HK-2 (cell line): ENCODE results near the gene CBX1.
A peak's percentile ranks its signal among the peaks of the same experiment; 100 is the strongest.
"Not testable (repeated sequence)": the region's sequence is repeated elsewhere in the genome, so short reads cannot be mapped to it uniquely, and the experiment has no call there.

ENCODE experiments used
- DNase-seq: peaks from one replicate; pipeline ENCODE4 v3.0.0-alpha.2; 2018; ENCODE audit not compliant: unreplicated experiment

The CBX1 gene

DNA sequence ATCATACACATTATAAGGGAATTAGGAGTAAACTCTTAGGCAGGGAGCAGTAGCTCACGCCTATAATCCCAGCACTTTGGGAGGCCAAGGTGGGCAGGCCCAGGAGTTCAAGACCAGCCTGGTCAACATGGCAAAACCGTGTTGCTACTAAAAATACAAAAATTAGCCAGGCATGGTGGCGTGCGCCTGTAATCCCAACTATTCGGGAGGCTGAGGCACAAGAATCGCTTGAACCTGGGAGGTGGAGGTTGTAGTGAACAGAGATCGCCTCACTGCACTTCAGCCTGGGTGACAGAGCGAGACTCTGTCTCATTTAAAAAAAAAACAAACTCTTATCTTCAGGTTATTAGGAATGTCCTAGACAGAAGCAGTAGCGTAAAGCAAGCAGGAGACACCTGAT, 28.5 kb downstream of the CBX1 start:
- DNase-seq: not testable (repeated sequence)

DNA sequence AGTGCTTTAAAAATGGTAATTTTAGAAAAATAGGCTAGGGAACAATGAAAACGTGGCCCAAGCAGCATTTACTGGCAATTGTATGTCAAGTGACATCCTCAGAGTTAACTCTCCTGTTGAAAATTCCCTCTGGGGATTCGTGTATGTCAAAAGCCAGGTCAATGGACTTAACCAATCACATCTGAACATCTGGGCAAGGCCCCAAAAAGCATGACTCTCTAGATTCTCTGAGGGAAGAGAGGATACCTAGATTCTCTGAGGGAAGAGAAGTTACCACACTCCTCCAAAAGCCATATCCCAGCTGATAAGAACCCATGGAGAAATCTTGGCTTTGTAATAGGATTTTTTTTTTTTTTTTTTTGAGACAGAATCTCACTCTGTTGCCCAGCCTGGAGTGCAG, 29.6 kb downstream of the CBX1 start:
- DNase-seq: no peak

DNA sequence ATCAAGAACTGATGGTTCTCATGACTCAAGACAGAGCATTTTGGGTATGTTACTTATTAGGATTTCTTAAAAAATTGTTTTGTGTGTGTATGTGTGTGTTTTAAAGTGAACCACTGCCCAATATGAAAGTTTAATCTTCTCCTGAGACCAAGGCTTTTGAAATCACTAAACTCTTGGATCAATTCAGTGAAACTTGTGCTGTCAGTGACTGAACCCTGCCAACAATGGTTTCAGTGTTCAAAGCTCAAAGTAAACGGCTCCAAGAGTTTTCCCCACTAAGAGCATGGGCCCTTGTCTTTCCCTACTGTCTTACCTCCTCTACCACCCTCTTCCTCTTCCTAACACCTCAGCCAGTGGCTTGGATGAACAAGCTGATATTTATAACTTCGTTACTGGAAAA, 31.1 kb downstream of the CBX1 start:
- no peak for DNase-seq

GRCh38 chr17:48068491-48068961, 32.8 kb downstream of the CBX1 start:
- DNase-seq: no peak

DNA sequence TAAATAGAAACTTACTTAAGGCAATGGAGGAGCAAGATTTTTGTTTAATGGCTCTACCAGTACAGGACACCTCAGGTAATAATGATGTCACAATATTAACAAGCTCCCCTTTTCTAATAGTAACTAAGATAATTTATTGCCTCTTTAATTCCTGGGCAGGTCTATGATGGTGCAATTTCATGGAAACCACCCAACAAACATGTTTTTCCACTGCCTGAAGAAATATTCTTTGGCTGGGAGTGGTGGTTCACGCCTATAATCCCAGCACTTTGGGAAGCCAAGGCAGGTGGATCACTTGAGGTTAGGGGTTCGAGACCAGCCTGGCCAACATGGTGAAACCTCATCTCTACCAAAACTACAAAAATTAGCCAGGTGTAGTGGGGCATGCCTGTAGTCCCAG, 33.5 kb downstream of the CBX1 start:
- not testable (repeated sequence) for DNase-seq

GRCh38 chr17:48067245-48067644, 34.0 kb downstream of the CBX1 start:
- DNase-seq: no peak

DNA sequence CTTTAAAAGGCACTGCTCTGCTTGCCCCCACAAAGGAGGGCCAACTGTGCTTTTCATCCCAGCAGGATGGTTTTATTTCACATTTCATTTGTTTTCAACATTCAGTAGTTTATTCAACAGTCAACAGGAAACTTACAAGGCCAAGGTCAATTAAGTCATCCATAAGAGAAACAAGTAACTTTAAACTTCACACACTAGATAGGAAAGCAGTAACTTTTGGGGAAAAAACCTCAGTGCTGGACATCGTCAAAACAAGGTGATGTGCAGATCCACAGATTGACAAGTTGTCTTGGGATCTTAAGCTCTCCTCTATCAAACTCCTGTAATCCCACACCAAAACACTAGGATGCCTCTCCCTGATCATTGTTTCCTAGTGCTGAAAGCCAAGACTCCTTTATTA, 34.6 kb downstream of the CBX1 start:
- DNase-seq: no peak

GRCh38 chr17:48066192-48066591, 35.1 kb downstream of the CBX1 start:
- no peak for DNase-seq

DNA sequence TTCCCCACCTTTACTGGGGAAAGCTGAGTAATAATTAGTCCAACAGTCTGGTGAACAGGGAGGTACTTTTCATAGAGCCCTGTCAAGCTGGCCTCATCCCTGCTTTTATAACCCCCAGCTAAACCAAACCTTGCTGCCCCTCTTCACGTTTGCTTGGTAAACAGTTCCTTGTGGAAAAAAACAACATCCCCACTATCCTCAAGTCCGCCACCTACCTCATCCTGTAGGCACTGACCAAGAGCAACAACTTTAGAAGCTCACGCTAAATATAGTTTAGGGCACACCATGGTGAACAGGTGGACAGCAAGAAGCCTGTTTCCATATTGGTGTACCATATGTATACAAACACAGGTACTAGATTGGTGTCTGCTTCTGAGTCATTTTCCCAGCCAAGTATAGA, 36.6 kb downstream of the CBX1 start:
- DNase-seq: no peak

DNA sequence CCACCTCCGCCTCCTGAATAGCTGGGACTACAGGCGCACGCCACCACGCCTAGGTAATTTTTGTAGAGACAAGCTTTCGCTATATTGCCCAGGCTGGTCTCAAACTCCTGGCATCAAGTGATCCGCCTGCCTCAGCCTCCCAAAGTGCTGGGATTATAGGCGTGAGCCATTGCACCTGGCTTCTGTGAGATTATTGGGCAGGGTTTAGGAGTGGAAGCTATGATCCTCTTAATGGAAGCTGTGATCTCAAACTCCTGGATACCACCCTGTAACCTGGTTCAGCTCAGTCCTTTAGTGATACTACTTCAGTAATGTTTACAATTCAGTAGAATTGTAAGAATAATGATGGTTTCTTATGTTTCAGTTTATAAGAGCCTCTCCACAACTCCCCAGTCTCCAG, 39.0 kb downstream of the CBX1 start:
- no peak for DNase-seq

DNA sequence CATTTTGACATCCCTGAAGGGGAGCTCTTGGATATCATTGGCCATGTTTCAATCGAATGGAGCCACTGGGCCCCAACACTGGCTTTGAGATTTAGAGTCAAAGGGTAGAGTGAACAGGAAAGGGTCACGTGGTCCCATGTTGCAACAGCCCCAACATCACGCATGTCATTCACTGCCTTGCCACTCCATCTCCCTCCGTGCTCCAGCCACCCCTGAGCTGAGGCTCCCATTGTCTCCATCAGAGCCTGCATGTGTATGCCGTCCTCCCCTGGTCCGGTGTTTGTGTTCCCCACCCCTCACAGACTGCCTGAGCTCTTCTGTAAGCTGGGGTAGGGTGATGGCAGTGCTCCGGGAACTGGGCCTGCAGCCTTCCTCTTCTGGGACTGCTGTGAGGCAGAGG, 41.0 kb downstream of the CBX1 start:
- DNase-seq: no peak

GRCh38 chr17:48059125-48059668, 42.1 kb downstream of the CBX1 start:
- DNase-seq: no peak

GRCh38 chr17:48058393-48059124, 42.7 kb downstream of the CBX1 start:
- DNase-seq: no peak

DNA sequence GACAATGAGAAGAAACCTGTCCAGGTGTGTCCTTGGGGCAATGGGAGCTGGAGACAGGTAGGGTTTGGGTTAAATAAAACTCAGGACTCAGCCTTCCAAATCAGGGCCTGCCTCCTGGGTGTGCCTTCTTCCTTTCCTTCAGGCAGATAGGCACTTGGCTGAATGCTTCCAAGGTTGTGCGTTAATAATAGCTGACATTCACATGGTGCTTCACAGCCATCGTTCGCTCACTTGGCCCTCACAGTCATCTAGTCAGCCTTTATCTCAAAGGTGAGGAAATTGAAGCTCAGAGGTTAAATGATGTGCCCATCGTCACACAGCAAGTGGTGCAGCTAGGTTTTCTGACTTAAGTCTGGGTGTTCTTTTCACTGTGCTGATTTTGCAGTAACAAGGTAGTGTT, 43.7 kb downstream of the CBX1 start:
- no peak for DNase-seq

DNA sequence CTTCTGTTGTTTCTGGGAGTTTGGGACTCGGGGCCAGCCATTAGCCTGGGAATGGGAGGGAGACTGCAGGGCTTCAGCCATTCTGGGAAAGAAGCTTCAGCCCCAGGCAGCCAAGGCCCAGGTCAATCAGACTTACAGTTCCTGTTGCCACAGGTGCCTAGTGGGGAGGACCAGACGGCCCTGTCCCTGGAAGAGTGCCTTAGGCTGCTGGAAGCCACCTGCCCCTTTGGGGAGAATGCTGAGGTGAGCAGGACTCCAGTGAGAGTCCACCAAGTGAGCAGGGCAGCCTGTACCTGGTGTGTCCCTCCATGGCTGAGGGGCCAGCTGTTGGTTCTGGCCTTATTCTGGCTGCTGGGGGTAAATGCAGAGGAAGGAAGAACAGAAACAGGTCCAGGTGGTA, 44.4 kb downstream of the CBX1 start:
- DNase-seq: no peak

DNA sequence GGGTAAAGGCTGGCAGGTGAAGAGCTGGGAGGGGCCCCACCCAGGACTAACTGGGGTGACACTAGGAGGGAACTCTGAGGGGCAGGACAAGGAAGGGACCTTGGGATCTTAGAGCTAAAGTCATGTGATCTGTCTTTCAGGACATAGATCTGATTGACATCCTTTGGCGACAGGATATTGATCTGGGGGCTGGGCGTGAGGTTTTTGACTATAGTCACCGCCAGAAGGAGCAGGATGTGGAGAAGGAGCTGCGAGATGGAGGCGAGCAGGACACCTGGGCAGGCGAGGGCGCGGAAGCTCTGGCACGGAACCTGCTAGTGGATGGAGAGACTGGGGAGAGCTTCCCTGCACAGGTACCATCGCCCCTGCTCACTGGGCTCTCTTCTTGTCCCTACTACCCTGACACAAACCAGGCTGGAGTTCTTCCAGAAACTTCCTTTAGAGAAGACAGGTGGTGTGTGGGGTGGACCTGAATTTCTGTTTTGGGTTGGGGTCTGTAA, 45.0 kb downstream of the CBX1 start:
- no peak for DNase-seq

- peak; percentile 57 for DNase-seq
Observed at GRCh38 chr17:48055531-48056245, 45.6 kb downstream of the CBX1 start.

DNA sequence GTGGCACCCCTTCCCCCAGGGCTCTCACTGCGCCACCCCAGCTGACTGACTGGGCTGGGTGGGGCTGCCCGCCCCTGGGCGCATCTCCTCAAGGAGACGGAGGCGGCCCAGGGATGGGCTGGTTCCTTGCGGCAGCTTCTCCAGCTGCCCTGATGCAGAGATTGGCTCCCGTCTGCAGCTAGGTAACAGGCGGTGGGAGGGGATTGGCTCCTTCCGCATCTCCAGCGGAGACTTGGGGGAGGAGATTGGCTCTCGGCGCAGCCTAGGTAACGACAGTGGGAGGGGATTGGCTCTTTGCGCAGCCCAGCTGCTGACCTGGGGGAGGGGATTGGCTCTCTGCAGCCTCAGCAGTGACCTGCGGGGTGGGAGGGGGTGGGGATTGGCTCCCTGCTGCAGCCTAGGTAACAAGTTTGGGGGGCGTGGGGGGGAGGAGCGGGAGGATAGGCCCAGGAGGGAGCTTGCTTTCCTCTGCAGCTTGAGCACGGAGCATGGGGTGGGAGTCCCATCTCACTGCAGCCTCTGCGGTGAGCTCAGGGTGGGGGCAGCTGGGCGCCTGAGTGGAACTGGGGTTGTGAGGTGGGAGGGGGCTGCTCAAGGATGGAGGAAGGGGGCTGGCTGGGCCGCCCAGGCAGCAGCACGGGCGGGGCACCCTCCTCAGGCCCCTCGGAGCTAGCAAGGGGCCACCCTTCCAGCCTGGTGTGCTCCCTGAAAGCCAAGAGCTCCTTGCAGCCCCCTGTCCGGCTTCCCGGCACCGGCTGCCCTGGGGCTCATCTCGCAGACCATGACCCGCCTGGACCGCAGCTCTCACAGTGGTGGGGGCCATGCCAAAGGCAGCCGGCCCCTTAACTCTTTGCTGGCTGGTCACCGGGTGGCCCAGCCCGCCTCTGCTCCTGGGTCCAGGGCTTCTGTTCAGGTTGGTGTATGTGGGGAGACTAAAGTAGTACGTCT, 46.8 kb downstream of the CBX1 start:
- DNase-seq: no peak

DNA sequence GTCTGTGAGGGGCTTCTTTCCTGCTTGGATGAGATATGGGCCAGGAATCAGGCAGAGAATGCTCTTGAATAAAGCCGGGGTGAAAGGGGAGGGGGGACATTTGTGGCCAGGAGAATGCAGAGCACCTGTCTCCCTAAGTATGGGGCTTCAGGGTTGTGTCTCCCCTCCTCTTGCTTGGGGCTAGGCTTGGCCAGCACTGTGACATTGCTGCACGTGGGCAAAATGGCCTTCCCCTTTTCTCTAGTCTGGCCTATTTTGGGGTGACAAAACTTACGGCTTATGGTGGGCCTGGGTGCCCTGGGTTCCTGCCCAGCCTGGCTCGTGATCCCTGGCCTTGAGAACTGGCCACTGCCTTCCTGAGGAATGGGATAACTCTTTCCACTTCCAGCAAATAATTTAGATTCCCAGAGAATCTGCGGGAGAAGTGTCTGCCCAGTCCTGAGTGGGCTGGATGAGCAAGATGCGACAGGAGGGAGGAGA, 47.5 kb downstream of the CBX1 start:
- no peak for DNase-seq

- peak; percentile 44 for DNase-seq
Observed at GRCh38 chr17:48052956-48053757, 48.1 kb downstream of the CBX1 start.
